ENCODE results near the gene VPS41.

The VPS41 gene

DNA sequence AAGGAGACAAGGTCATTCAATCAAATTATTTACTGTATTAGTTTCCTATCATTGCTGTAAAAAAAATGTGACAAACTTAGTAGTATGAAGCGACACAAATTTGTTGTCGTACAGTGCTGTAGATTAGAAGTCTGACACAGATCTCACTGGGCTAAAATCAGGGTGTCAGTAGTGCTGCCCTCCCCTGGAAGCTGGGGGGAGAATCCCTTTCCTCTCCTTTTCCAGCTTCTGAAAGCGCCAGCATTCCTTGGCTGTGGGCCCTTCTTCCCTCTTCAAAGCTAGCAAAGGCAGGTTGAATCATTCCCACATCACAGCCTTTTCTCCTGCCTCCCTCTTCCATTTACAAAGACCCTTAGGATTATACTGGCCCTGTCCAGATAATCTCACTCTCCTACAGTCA, 28.0 kb downstream of the VPS41 start:
- TF ChIP-seq, protein P1, sequence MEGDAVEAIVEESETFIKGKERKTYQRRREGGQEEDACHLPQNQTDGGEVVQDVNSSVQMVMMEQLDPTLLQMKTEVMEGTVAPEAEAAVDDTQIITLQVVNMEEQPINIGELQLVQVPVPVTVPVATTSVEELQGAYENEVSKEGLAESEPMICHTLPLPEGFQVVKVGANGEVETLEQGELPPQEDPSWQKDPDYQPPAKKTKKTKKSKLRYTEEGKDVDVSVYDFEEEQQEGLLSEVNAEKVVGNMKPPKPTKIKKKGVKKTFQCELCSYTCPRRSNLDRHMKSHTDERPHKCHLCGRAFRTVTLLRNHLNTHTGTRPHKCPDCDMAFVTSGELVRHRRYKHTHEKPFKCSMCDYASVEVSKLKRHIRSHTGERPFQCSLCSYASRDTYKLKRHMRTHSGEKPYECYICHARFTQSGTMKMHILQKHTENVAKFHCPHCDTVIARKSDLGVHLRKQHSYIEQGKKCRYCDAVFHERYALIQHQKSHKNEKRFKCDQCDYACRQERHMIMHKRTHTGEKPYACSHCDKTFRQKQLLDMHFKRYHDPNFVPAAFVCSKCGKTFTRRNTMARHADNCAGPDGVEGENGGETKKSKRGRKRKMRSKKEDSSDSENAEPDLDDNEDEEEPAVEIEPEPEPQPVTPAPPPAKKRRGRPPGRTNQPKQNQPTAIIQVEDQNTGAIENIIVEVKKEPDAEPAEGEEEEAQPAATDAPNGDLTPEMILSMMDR (IDR thresholded peaks at IDR 0.05; ENCODE audit: low read depth, low read length, missing control alignments), result no peak
- H3K4me3 ChIP-seq (replicated peaks; ENCODE audit: low read depth, low read length), result no peak overlapping the region
- no peak for DNase-seq (ENCODE audit: extremely low read depth, low read depth)

DNA sequence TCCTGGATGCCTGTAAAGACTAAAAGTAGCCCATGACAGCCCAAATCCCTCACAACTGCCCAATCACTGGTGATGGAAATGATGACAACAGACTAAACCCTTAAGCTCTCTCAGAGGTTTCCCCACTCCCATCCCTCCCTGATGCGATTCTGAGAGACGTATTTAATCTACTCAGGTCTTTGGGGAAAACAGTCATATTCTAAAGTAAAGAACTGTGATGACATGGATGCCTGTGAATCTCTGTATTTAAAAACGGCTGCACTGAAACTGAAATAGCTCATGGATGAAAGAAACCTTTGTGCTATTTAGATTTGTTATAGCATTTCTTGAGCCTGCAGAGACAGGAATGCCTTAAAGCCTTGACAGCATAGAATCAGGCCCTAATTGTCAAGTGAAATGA, 28.5 kb downstream of the VPS41 start:
- H3K4me3 ChIP-seq (replicated peaks; ENCODE audit: low read depth, low read length), result no peak overlapping the region
- TF ChIP-seq, protein P1 (IDR thresholded peaks at IDR 0.05; ENCODE audit: low read depth, low read length, missing control alignments), result no peak
- no peak for DNase-seq (ENCODE audit: extremely low read depth, low read depth)

DNA sequence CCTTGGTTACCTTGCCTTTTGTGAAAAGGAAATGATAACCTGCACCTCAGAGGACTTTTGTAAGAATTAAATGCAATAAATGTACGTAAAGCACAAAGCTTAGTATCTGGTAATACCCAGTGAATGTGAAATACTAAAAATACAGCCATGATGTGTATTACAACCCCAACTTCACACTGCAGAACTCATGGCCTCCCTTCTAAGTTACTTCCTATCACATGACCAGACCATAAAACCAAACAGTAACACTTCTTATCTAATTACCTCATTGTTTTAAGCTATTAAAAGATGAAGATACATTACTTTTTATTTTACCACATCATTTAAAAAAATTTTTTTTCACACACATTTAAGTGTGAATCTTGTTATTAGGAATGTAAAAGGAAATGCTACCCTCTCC, 29.0 kb downstream of the VPS41 start:
- TF ChIP-seq, protein P1 (IDR thresholded peaks at IDR 0.05; ENCODE audit: low read depth, low read length, missing control alignments), result no peak
- H3K4me3 ChIP-seq (replicated peaks; ENCODE audit: low read depth, low read length), result no peak overlapping the region
- no peak for DNase-seq (ENCODE audit: extremely low read depth, low read depth)

DNA sequence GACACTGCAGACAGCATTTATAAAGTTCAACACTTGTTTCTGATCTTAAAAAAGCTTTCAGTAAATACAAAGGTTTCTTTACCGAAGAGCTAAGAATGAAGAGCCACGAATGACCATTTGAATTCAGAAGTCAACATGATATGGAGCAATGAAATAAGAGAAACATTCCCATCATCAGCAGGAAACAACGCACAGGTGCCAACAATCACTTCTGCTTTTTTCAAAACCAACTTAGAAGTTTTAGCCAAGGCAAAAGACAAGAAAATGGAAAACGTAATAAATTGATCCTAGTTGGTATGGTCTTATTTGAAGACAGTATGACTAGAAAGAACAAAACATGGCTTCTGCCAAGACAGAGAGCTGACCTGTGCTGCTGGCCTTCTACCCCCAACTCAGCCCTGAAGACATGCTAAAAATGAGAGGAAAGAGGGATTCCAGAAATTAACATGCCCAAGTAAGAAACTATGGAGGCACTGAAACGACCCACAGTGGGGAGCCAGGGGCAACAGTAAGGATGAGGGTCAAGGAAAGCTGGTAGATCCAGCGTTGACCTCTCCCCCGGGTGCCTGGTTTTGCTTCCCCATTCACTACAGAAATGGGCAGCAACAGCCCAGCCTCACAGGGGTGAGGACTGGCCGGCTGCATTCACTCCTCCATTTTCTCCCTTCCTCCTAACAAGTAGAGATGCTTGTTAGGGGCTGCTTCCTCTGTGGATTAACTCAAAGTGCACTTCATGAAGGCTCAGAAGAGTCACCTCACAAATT, 30.1 kb downstream of the VPS41 start:
- TF ChIP-seq, protein P1 (IDR thresholded peaks at IDR 0.05; ENCODE audit: low read depth, low read length, missing control alignments), result no peak
- DNase-seq (ENCODE audit: extremely low read depth, low read depth), result no peak
- no peak overlapping the region for H3K4me3 ChIP-seq (replicated peaks; ENCODE audit: low read depth, low read length)

DNA sequence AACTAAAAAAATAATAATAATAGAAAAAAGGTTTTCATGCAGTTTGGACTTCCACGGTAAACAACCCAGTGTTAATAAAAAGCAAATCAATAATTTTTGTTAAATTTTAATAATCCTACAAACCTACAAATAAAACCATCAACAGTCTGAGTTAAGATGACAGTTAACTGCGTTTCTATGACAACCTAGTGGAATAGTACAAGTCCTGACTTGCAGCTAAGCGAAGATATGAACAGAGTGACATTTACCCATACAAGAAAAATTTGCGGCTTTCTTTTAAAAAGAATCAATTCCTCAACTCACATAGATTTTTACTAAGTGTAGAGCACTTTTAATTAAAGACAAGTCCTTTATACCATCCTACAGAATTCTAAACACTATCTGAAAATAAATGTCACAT, 35.6 kb downstream of the VPS41 start:
- DNase-seq (ENCODE audit: extremely low read depth, low read depth), result no peak
- H3K4me3 ChIP-seq (replicated peaks; ENCODE audit: low read depth, low read length), result no peak overlapping the region
- TF ChIP-seq, protein P1 (IDR thresholded peaks at IDR 0.05; ENCODE audit: low read depth, low read length, missing control alignments), result no peak

DNA sequence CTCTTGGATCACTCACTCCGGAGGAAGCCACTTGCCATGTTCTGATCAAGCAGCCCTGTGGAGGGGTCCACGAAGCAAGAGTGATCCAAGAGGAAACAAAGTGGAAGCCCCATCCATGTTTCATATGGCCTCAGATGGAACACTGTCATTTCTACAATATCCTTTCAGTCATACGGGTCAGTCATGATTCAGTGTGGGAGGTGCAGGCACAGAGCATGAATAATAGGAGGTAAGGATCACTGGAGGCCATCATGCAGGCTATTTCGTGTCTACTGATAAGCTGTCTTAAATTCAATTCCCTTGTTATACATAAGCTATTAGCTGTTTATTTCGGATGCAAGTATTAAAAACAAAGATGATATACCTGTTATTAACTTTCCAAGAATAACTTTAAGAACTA, 36.8 kb downstream of the VPS41 start:
- no peak overlapping the region for H3K4me3 ChIP-seq (replicated peaks; ENCODE audit: low read depth, low read length)
- TF ChIP-seq, protein P1 (IDR thresholded peaks at IDR 0.05; ENCODE audit: low read depth, low read length, missing control alignments), result no peak
- DNase-seq (ENCODE audit: extremely low read depth, low read depth), result no peak

DNA sequence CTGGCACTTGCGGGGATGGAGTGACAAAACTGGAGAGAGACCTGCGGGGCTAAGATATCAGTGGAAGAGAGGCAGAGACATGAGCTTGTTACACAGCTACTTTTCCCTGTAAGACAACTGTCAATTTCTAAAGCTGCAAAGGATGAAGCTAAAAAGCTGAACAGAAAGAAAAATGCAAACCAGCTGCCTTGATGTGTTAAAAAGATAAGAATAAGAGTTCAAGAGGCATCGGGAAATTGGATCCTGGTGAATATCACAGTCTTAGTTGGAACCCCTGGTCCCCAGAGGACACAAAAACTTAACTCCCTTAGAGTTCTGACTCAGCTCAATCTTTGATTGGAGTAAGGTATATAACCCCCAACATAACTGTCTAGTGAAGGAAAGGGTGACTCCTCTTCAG, 38.8 kb downstream of the VPS41 start:
- no peak for DNase-seq (ENCODE audit: extremely low read depth, low read depth)
- no peak overlapping the region for H3K4me3 ChIP-seq (replicated peaks; ENCODE audit: low read depth, low read length)
- TF ChIP-seq, protein P1 (IDR thresholded peaks at IDR 0.05; ENCODE audit: low read depth, low read length, missing control alignments), result no peak

Data from HFF-Myc (cell line).